NB4 (cell line): ENCODE measurements around the gene ATG9B.

ENCODE experiments used
- POLR2A ChIP-seq: IDR thresholded peaks from 2 replicates; pipeline ENCODE4 v1.6.1; 2011; ENCODE audit warnings: mild to moderate bottlenecking; ENCODE audit not compliant: insufficient read length; ENCODE audit errors: extremely low read depth
- TF ChIP-seq, protein P1 (sequence below): IDR thresholded peaks from one replicate; pipeline ENCODE4 v1.5.1; 2012; ENCODE audit warnings: low read depth, low read length
- TF ChIP-seq, protein P2 (sequence below): IDR thresholded peaks from 2 replicates; pipeline ENCODE4 v1.6.1; 2011; ENCODE audit warnings: low read depth, low read length

DNA sequence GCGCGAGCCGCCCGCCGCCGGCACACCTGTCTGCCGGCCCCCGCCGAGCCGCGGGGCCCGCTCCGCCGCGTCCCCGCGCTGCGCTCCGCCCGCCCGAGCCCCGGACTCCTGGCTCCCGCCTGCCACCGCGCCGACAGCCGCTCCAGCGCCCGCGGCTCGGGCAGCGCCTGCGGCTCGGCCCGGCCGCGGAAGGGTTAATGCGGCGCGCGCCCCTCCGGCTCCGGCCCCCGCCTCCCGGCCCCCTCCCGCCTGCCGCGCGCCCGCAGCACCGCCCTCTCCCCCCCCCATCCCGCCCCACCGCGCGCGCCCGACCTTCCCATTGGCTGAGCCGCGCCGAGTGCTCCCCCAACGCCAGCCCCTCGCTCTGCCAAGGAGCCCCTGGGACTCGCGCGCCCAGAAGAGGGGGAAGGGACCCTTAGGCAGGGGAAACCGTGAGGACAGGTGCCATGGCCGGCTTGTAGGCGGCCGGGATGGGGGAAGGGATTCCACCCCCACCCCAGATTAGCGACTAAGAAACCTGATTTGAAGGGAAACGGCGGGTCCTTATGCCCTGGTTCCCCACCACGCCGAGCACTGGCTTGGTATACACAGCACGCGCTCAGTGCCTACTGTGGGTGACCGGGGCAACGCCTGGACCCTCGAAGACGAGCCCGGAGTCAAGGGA, 46.0 kb downstream of the ATG9B start, which contains the start of gene KCNH2:
- TF ChIP-seq, protein P1, sequence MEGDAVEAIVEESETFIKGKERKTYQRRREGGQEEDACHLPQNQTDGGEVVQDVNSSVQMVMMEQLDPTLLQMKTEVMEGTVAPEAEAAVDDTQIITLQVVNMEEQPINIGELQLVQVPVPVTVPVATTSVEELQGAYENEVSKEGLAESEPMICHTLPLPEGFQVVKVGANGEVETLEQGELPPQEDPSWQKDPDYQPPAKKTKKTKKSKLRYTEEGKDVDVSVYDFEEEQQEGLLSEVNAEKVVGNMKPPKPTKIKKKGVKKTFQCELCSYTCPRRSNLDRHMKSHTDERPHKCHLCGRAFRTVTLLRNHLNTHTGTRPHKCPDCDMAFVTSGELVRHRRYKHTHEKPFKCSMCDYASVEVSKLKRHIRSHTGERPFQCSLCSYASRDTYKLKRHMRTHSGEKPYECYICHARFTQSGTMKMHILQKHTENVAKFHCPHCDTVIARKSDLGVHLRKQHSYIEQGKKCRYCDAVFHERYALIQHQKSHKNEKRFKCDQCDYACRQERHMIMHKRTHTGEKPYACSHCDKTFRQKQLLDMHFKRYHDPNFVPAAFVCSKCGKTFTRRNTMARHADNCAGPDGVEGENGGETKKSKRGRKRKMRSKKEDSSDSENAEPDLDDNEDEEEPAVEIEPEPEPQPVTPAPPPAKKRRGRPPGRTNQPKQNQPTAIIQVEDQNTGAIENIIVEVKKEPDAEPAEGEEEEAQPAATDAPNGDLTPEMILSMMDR, result no peak
- TF ChIP-seq POLR2A, result no peak
- TF ChIP-seq, protein P2, sequence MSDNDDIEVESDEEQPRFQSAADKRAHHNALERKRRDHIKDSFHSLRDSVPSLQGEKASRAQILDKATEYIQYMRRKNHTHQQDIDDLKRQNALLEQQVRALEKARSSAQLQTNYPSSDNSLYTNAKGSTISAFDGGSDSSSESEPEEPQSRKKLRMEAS, result no peak
